Embryonic facial prominence (tissue), 1 donor: ENCODE results near the gene C6orf52.
"Not testable (repeated sequence)": the region's sequence is repeated elsewhere in the genome, so short reads cannot be mapped to it uniquely, and the experiment has no call there.

Source experiments
- DNase-seq: peaks from one replicate; pipeline ENCODE4 v3.0.0-alpha.2; 2016; ENCODE audit errors: extremely low spot score

Gene C6orf52

GRCh38 chr6:10694302-10695085 is at the start of gene C6orf52, which contains the start of gene PAK1IP1:
TSS of gene C6orf52 (minus strand) at chr6:10694616. CDS start at chr6:10687550, 7,066 bp downstream.
TSS of gene PAK1IP1 (plus strand) at chr6:10694972. CDS start at chr6:10694986, 14 bp downstream.
- DNase-seq, result peak; percentile 91

- DNase-seq, result no peak
Observed at GRCh38 chr6:10743515-10743914, 49.1 kb upstream of the C6orf52 start.

GRCh38 chr6:10742251-10742650 is 47.8 kb upstream of the C6orf52 start:
- no peak for DNase-seq

GRCh38 chr6:10741643-10742042 is 47.2 kb upstream of the C6orf52 start:
- DNase-seq, result not testable (repeated sequence)

DNA sequence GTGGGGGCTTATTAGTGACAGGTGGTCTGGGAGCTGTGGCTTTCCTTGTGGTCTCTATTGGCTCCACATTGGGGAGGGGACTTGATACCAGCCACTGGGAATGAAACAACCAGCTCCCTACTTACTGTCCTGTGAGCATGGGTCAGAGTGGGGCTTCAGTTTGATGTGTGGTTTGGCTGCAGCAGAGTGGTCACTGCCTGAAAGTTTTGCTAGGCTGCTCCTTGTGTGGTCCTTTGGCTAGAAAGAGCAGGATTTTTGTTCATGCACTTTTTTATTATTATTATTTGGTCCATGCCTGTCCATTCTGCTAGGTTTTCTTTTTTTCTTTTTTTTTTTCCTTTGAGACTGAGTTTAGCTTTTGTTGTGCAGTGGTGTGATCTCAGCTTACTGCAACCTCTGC is 45.6 kb upstream of the C6orf52 start:
- no peak for DNase-seq

DNA sequence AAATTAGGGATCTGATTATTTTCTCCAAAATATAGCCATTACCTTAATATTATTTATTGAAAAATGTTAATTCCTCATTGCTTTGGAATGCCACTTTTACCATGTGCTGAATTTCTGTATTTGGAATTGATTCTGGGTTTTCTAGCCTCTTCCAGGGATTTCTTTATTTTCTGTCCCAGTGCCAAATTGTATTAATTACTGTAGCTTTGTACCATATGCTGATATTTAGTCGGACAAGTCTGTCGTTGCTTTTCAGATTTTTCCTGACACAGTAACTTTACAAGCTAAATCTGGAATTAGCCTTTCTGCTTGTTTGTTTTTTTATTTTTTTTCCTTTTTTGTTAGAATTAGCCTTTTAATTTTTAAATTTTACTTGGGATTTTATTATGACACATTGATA is 42.3 kb upstream of the C6orf52 start:
- no peak for DNase-seq

DNA sequence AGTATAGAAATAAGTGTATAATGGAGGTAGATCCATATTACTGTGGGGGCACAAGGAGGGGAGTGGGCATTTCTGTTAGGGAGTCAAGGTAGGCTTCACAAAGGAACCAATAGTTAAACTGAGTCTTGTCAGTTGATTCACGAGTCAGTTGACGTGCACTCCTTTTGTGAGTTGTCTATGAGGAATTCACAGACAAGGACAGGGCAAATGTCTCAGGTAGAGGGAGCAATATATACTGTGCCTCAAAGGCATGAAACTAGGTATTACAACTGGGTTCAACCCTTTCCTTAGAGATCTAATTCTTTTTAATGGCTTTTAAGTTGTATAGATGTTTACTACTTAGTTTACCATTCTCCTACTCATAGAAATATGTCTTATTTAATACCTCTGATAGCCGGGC is 39.4 kb upstream of the C6orf52 start:
- no peak for DNase-seq

DNA sequence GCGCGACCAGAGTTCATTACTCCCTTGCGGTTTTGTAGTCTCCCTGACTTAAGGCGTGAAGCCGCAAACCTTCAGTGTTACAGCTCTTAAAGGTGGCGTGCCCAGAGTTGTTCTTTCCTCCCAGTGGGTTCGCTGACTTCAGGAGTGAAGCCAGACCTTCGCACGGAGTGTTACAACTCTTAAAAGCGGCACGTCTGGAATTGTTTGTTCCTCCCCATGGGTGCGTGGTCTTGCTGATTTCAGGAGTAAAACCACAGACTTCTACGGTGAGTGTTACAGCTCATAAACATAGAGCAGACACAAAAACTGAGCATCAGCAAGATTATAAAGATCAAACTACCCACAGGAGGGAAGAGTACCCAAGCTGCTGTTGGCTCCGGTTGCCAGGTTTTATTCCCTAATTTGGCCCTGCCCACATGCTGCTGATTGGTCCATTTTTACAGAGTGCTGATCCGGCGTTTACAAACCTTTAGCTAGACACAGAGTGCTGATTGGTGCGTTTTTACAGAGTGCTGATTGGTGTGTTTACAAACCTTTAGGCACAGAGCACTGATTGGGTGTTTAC is 38.8 kb upstream of the C6orf52 start:
- DNase-seq, result no peak

DNA sequence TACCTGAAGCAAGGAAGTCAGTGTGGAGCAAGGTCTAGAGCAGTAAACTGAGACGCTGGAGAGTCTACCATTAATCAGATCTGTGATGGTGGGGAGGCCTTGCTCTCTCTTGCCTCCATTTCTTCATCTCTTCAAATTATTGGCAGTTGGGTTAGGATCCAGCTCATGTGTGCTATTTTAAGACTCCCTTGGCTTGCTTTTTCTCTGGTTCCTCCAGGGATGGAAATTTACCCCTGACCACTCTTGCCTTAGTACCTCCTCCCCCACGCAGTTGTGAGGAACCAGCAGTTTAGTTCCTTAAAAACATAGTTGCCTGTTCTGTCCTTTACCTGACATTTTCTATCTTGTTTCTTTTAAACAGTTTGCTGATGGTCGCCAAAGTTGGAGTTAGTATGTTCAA is 35.8 kb upstream of the C6orf52 start:
- no peak for DNase-seq

GRCh38 chr6:10725716-10726115 is 31.3 kb upstream of the C6orf52 start:
- DNase-seq, result no peak

GRCh38 chr6:10725044-10725443 is 30.6 kb upstream of the C6orf52 start:
- DNase-seq, result no peak

- no peak for DNase-seq
Observed at GRCh38 chr6:10723567-10723881, 29.1 kb upstream of the C6orf52 start.

DNA sequence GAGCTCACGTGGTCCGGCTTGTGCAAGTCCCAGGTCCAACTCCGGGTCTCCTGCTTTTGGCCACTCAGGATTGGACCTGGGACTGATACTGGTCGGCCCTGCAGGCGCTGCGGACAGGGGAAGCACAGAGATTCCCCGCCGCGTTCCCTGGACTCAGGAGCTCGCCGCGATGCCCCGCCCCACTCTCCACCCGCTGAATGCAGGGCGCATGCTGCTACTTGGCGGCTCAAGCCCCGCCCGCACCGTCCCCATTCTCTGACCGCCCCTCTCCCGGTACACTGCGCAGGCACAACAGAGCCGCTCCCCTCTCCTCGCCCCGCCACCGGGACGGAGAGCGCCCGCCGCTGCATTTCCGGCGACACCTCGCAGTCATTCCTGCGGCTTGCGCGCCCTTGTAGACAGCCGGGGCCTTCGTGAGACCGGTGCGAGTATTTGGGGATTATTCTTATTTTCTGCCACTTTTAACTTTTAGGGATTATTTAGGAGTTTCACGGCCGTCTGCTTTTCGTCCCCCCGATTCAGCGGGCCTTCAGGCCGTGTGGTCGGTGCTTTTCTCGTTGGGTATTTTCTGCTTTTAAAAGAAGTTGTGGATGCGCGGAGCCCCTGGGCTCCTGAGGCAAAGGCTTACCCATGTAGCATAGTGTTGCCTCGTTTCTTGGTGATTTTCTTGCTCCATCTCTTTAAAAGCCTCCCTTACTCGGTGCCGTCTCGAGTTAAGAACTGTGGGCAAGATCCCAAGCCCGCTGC is 28.6 kb upstream of the C6orf52 start, which contains the start of gene TMEM14C:
TSS of gene TMEM14C (plus strand) at position 251 of the 747 bp plus-strand sequence. CDS start 1,544 bp downstream, outside the sequence.
- DNase-seq, result peak; percentile 93

GRCh38 chr6:10722570-10722819 is 28.1 kb upstream of the C6orf52 start:
- DNase-seq, result peak; percentile 40

DNA sequence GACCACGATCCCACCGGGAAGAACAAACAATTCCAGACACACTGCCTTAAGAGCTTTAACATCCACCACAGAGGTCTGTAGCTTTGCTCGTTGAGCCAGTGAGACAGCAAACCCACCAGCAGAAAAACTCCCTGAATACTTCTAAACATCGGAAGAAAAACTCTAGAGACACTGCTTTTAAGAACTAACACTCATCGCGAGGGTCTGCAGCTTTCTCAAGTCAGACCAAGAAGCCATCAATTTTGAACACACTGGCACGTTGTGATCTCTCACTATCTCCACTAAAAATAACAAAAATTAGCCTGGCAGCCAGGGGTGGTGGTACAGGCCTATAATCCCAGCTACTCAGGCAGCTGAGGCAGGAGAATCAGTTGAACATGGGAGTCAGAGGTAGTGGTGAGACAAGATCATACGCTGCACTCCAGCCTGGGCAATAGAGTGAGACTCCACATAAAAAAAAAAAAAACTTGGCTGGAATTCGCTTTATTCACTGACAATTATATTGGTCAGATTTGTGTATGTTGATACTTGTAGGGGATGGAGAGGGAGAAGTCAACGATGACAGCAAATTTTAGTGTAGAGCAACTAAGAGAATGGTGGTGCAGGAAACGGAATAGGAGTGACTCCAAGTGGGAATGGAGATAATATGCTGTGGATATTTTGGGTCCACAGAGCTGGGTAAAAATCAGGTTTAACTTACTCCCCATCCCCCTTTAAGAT is 27.6 kb upstream of the C6orf52 start:
- DNase-seq, result no peak

- DNase-seq, result not testable (repeated sequence)
Observed at GRCh38 chr6:10720960-10721849, 26.8 kb upstream of the C6orf52 start.

- DNase-seq, result no peak
Observed at GRCh38 chr6:10720265-10720959, 26.0 kb upstream of the C6orf52 start.

DNA sequence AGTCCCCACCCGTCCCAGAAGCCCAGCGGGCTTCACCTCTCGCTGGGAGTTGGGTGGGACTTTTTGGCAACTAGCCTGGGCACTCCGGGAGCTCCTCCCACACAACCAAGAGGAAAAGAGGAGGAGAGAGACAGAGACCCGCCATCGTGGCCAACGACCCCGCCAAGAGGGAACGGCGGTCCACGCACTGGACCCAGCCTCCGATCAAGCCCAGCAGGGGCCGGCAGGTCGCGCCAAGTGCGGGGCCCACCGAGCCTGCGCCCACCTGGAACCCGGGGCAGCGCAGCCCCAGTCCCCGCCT is 25.5 kb upstream of the C6orf52 start:
- no peak for DNase-seq

- no peak for DNase-seq
Observed at GRCh38 chr6:10719296-10719963, 25.0 kb upstream of the C6orf52 start.

DNA sequence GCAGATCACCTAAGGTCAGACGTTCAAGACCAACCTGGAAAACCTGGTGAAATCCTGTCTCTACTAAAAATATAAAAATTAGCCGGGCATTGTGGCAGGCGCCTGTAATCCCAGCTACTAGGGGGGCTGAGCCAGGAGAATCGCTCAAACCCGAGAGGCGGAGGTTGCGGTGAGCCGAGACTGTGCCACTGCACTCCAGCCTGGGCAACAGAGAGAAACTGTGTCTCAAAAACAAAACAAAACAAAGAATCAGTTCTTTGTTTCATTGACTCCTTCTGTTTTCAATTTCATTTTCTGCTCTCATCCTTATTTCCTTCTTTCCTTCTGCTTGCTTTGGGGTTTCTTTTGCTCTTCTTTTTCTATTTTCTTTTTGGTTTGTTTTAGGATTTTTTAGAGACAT is 19.5 kb upstream of the C6orf52 start:
- DNase-seq, result no peak
